PC-9 (cell line): ENCODE results near the gene SIGLEC9.

Experiments used
- CTCF ChIP-seq: fragments of 200-600 bp; sonication (generic); conservative IDR thresholded peaks from 2 replicates; pipeline ENCODE4 v1.6.1; 2017; ENCODE audit warnings: mixed run types, antibody characterized with exemption, mild to moderate bottlenecking, moderate library complexity
- EZH2 ChIP-seq: fragments of 200-600 bp; sonication (generic); IDR thresholded peaks from 2 replicates; pipeline ENCODE4 v1.8.0; 2017; ENCODE audit warnings: antibody characterized with exemption, low read depth

- TF ChIP-seq CTCF (no peak), EZH2 (no peak)
Measured at GRCh38 chr19:51097796-51098195, 26.9 kb upstream of the SIGLEC9 start.
